ENCODE results near the gene PLPP6. TPM values are rescaled to one million over a fixed set of nuclear protein-coding genes. Genes with fewer than 3 reads are reported as not detected.

Gene PLPP6
- total and polyA plus RNA-seq, 8 donors = 5.7 to 10.5 (median 9.6) TPM

DNA sequence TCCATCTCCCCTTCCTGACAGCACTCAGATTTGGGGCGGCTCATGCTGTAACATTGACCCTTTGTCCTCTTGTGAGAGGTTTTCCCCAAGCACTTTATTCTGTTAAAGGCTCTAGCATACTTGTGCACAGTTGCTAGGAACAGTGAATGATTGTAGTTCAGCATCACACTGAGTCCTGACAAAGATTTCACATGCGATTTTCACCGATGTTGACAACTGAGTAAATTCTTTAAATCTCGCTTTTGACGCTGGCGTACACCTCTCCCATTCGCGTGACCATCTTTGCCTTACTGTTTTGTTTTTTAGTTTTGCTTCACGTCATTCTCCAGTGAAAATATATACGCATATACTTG lies 18.1 kb downstream of the PLPP6 start:
- ATAC-seq (peak; percentile 14), DNase-seq (no peak)
- intact Hi-C loops (cut with DNase I) = no loop called here
- Histone ChIP-seq H3K36me3 (peaks cover 0 to 6% of the 10 kb centered on the region in 2 donors), H3K27me3 (no peaks in the 10 kb centered on the region), H3K4me1 (peaks cover 7 to 39% of the 10 kb centered on the region in 2 donors), H3K9me3 (no peaks in the 10 kb centered on the region), H3K27ac (peak overlapping the region; percentile 98), H3K4me3 (peak overlapping the region; percentile 58 to 88)
- TF ChIP-seq, protein P1, sequence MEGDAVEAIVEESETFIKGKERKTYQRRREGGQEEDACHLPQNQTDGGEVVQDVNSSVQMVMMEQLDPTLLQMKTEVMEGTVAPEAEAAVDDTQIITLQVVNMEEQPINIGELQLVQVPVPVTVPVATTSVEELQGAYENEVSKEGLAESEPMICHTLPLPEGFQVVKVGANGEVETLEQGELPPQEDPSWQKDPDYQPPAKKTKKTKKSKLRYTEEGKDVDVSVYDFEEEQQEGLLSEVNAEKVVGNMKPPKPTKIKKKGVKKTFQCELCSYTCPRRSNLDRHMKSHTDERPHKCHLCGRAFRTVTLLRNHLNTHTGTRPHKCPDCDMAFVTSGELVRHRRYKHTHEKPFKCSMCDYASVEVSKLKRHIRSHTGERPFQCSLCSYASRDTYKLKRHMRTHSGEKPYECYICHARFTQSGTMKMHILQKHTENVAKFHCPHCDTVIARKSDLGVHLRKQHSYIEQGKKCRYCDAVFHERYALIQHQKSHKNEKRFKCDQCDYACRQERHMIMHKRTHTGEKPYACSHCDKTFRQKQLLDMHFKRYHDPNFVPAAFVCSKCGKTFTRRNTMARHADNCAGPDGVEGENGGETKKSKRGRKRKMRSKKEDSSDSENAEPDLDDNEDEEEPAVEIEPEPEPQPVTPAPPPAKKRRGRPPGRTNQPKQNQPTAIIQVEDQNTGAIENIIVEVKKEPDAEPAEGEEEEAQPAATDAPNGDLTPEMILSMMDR (IDR thresholded peaks at IDR 0.05) = no peak

DNA sequence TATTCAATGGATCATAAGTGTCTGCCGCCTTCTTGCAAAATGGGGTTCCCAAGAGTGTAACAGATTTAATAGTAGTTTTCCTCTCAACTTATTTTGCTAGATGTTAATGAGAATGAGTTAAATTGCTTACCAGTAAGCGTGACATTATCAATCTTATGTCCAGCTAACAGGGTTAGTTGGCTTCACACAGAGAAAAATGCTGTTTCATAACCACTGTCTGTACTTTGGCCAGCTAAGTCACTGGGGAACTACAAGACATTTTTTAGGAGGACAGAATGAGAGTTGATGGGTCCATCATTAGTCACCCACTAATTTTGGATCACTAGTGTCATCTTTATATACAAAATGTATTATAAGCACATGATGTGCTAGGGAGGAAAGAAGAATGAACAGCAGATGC lies 18.7 kb downstream of the PLPP6 start:
- Histone ChIP-seq H3K27me3 (no peaks in the 10 kb centered on the region), H3K9me3 (no peaks in the 10 kb centered on the region), H3K4me3 (peak overlapping the region; percentile 58 to 88), H3K27ac (peak overlapping the region; percentile 98), H3K4me1 (peaks cover 7 to 42% of the 10 kb centered on the region in 2 donors), H3K36me3 (peaks cover 0 to 12% of the 10 kb centered on the region in 2 donors)
- ATAC-seq = no peak
- TF ChIP-seq, protein P1 (IDR thresholded peaks at IDR 0.05) = no peak
- no peak for DNase-seq
- intact Hi-C loops (cut with DNase I) = no loop called here

DNA sequence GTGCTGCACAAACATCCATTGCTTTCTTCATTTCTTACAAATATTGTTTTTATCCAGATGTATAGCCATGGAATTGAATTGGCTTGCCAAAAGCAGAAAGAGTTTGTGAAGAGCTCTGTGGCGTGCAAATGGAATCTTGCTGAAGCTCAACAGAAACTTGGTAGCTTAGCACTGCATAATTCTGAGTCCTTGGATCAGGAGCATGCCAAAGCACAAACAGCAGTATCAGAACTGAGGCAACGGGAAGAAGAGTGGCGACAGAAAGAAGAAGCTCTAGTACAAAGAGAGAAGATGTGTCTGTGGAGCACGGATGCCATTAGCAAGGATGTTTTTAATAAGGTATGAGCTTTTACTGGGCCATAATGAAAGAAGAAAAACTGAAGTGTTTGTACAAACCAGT lies 22.7 kb downstream of the PLPP6 start:
- DNase-seq (no peak), ATAC-seq (no peak)
- Histone ChIP-seq H3K36me3 (peaks cover 0 to 24% of the 10 kb centered on the region in 2 donors), H3K27ac (no peak overlapping the region), H3K27me3 (no peaks in the 10 kb centered on the region), H3K9me3 (no peaks in the 10 kb centered on the region), H3K4me3 (no peak overlapping the region), H3K4me1 (peaks cover 3 to 44% of the 10 kb centered on the region in 2 donors)
- TF ChIP-seq, protein P1 (IDR thresholded peaks at IDR 0.05) = no peak
- intact Hi-C loops (cut with DNase I) = no loop called here

DNA sequence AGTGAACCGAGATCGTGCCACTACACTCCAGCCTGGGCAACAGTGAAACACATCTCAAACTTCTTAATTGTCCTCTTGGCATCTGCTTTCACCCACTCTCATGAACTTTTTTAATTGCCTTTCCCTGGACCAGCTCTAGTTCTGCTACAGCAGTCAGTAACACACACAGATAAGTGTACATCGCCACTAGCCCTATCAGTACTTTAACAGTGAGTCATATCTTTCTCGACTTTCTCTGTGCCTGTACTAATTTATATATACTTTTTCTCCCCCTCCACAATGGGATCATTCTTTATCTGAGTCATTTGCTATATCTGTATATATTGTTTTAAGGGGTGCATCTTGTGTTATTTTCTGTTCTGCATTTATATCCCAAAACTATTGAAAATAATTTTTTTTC lies 24.0 kb downstream of the PLPP6 start:
- TF ChIP-seq, protein P1 (IDR thresholded peaks at IDR 0.05) = no peak
- H3K9me3 ChIP-seq = no peaks in the 10 kb centered on the region
- DNase-seq (no peak), ATAC-seq (peak; percentile 25)
- no peak overlapping the region for H3K4me3 ChIP-seq
- intact Hi-C loops (cut with DNase I) = no loop called here
- H3K36me3 ChIP-seq = peaks cover 0 to 36% of the 10 kb centered on the region in 2 donors
- H3K27me3 ChIP-seq = no peaks in the 10 kb centered on the region
- H3K27ac ChIP-seq = no peak overlapping the region
- H3K4me1 ChIP-seq = peaks cover 6 to 40% of the 10 kb centered on the region in 2 donors

DNA sequence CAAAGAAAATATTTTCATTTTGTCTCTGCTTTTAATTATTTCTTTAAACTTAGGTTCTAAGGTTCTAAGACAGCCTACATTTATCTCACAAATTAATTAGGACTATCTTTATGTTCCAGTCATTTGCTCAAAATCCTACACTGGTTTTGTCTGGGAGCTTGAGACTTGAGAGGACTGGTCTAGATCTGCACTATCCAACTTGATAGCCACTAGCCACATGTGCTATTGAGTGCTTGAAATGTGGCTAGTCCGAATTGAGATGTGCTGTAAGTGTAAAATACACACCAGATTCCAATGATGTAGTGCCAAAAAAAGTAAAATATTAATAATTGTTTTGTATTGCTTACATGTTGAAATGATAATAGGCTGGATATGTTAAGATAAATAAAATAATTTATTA lies 24.5 kb downstream of the PLPP6 start:
- DNase-seq (no peak), ATAC-seq (no peak)
- intact Hi-C loops (cut with DNase I) = no loop called here
- Histone ChIP-seq H3K4me3 (no peak overlapping the region), H3K27me3 (no peaks in the 10 kb centered on the region), H3K36me3 (peaks cover 0 to 39% of the 10 kb centered on the region in 2 donors), H3K27ac (no peak overlapping the region), H3K9me3 (no peaks in the 10 kb centered on the region), H3K4me1 (peaks cover 6 to 35% of the 10 kb centered on the region in 2 donors)
- TF ChIP-seq, protein P1 (IDR thresholded peaks at IDR 0.05) = no peak

Measured in left lung (tissue), 10 donors.